ENCODE measurements around the gene GRXCR1. TPM values are rescaled to one million over a fixed set of nuclear protein-coding genes. Genes with fewer than 3 reads are reported as not detected.

The GRXCR1 gene
- total RNA-seq, 1 donor from 2014 or later, result not detected

- H3K4me3 ChIP-seq (ENCODE audit: low read depth, low read length), result no peak overlapping the region
- no peak for DNase-seq (ENCODE audit: low read depth)
- H3K36me3 ChIP-seq (ENCODE audit: control insufficient read depth, insufficient read depth, low read length), result no peaks in the 10 kb centered on the region
- no peaks in the 10 kb centered on the region for H3K27me3 ChIP-seq (ENCODE audit: control insufficient read depth, insufficient read depth, low read length)
- no peak for TF ChIP-seq CTCF (IDR thresholded peaks at IDR 0.05; ENCODE audit: insufficient read depth, low read length, poor library complexity, severe bottlenecking)
These were observed 22.4 kb downstream of the GRXCR1 start for GRCh38 chr4:42914937-42915336.

- no peak for TF ChIP-seq CTCF (IDR thresholded peaks at IDR 0.05; ENCODE audit: insufficient read depth, low read length, poor library complexity, severe bottlenecking)
- Histone ChIP-seq H3K36me3 (ENCODE audit: control insufficient read depth, insufficient read depth, low read length) (no peaks in the 10 kb centered on the region), H3K27me3 (ENCODE audit: control insufficient read depth, insufficient read depth, low read length) (no peaks in the 10 kb centered on the region), H3K4me3 (ENCODE audit: low read depth, low read length) (no peak overlapping the region)
- DNase-seq (ENCODE audit: low read depth), result no peak
These were observed 23.0 kb downstream of the GRXCR1 start for GRCh38 chr4:42915484-42915883.

- no peaks in the 10 kb centered on the region for H3K36me3 ChIP-seq (ENCODE audit: control insufficient read depth, insufficient read depth, low read length)
- H3K4me3 ChIP-seq (ENCODE audit: low read depth, low read length), result no peak overlapping the region
- TF ChIP-seq CTCF (IDR thresholded peaks at IDR 0.05; ENCODE audit: insufficient read depth, low read length, poor library complexity, severe bottlenecking), result no peak
- DNase-seq (ENCODE audit: low read depth), result no peak
- no peaks in the 10 kb centered on the region for H3K27me3 ChIP-seq (ENCODE audit: control insufficient read depth, insufficient read depth, low read length)
These were observed 24.8 kb downstream of the GRXCR1 start for GRCh38 chr4:42917296-42917695.

- no peaks in the 10 kb centered on the region for H3K36me3 ChIP-seq (ENCODE audit: control insufficient read depth, insufficient read depth, low read length)
- no peak overlapping the region for H3K4me3 ChIP-seq (ENCODE audit: low read depth, low read length)
- TF ChIP-seq CTCF (IDR thresholded peaks at IDR 0.05; ENCODE audit: insufficient read depth, low read length, poor library complexity, severe bottlenecking), result no peak
- DNase-seq (ENCODE audit: low read depth), result no peak
- H3K27me3 ChIP-seq (ENCODE audit: control insufficient read depth, insufficient read depth, low read length), result no peaks in the 10 kb centered on the region
These were observed 30.9 kb downstream of the GRXCR1 start for GRCh38 chr4:42923431-42923830.

- no peak for TF ChIP-seq CTCF (IDR thresholded peaks at IDR 0.05; ENCODE audit: insufficient read depth, low read length, poor library complexity, severe bottlenecking)
- Histone ChIP-seq H3K4me3 (ENCODE audit: low read depth, low read length) (no peak overlapping the region), H3K36me3 (ENCODE audit: control insufficient read depth, insufficient read depth, low read length) (no peaks in the 10 kb centered on the region), H3K27me3 (ENCODE audit: control insufficient read depth, insufficient read depth, low read length) (no peaks in the 10 kb centered on the region)
- DNase-seq (ENCODE audit: low read depth), result no peak
These were observed 33.4 kb downstream of the GRXCR1 start for GRCh38 chr4:42925921-42926320.

GRCh38 chr4:42927946-42928345 is 35.4 kb downstream of the GRXCR1 start:
- DNase-seq (ENCODE audit: low read depth), result no peak
- Histone ChIP-seq H3K27me3 (ENCODE audit: control insufficient read depth, insufficient read depth, low read length) (no peaks in the 10 kb centered on the region), H3K4me3 (ENCODE audit: low read depth, low read length) (no peak overlapping the region), H3K36me3 (ENCODE audit: control insufficient read depth, insufficient read depth, low read length) (no peaks in the 10 kb centered on the region)
- TF ChIP-seq CTCF (IDR thresholded peaks at IDR 0.05; ENCODE audit: insufficient read depth, low read length, poor library complexity, severe bottlenecking), result no peak
